Esophagus (tissue), 2 donors: ENCODE data around the gene PCNA. TPM values are rescaled to one million over a fixed set of nuclear protein-coding genes. Genes with fewer than 3 reads are reported as not detected.
"Not testable (repeated sequence)": the region's sequence is repeated elsewhere in the genome, so short reads cannot be mapped to it uniquely, and the experiment has no call there.

Experiments
- H3K27ac ChIP-seq, 2 donors: one replicate each; pipeline ENCODE4 v1.5.1; 2013; ENCODE audit warnings: low read depth in 2 of 2, mild to moderate bottlenecking in 2 of 2, inconsistent platforms in 1 of 2, low read length in 1 of 2, moderate library complexity in 1 of 2
- H3K27me3 ChIP-seq, 2 donors: one replicate each; pipeline ENCODE4 v1.6.1; 2013; ENCODE audit warnings: low read length in 2 of 2, control low read depth in 1 of 2, mild to moderate bottlenecking in 1 of 2; ENCODE audit not compliant: insufficient read depth in 2 of 2, control insufficient read depth in 1 of 2
- H3K36me3 ChIP-seq, 2 donors: one replicate each; pipeline ENCODE4 v1.6.1; 2013; ENCODE audit warnings: low read length in 1 of 2; ENCODE audit not compliant: control insufficient read depth in 2 of 2, insufficient read depth in 2 of 2
- H3K4me1 ChIP-seq, 2 donors: one replicate each; pipeline ENCODE4 v1.6.1; 2013; ENCODE audit warnings: low read length in 1 of 2; ENCODE audit not compliant: control insufficient read depth in 2 of 2, insufficient read depth in 2 of 2
- H3K4me3 ChIP-seq, 2 donors: one replicate each; pipeline ENCODE4 v1.5.1; 2013; ENCODE audit warnings: low read length in 2 of 2, mild to moderate bottlenecking in 2 of 2, low read depth in 1 of 2, moderate library complexity in 1 of 2
- H3K9me3 ChIP-seq, 2 donors: one replicate each; pipeline ENCODE4 v1.6.1; 2013; ENCODE audit warnings: mild to moderate bottlenecking in 2 of 2, low read depth in 1 of 2, low read length in 1 of 2, moderate library complexity in 1 of 2; ENCODE audit not compliant: control insufficient read depth in 2 of 2, insufficient read depth in 1 of 2
- whole genome bisulfite sequencing, 2 donors: extraction: QIAGEN DNeasy Blood & Tissue Kit; methylation state at CpG; one replicate each; pipeline ENCODE4 v1.1.7; 2013; 5-methylcytosine and 5-hydroxymethylcytosine counted together
- polyA plus RNA-seq, 2 donors: library from polyadenylated mRNA; stranded (reverse); fragments of 200-250 nt; gene quantifications; one replicate each; pipeline ENCODE4 v1.2.3, GENCODE V29; 2013
- donor health status: healthy with polysubstance abuse.
- donor health status: Bipolar disorder and iron deficiency.

PCNA gene
- polyA plus RNA-seq, 2 donors = 61.2 to 143 TPM

GRCh38 chr20:5090191-5090590, 29.6 kb downstream of the PCNA start:
- Histone ChIP-seq H3K4me1 (no peaks in the 10 kb centered on the region), H3K9me3 (no peaks in the 10 kb centered on the region), H3K27ac (no peak overlapping the region), H3K27me3 (no peaks in the 10 kb centered on the region), H3K4me3 (no peak overlapping the region), H3K36me3 (no peaks in the 10 kb centered on the region)
- WGBS, 2 donors = 57 to 63% methylated on average over 4 of the region's 4 CpGs

GRCh38 chr20:5088688-5089087, 31.1 kb downstream of the PCNA start:
- Histone ChIP-seq H3K27me3 (no peaks in the 10 kb centered on the region), H3K36me3 (no peaks in the 10 kb centered on the region), H3K4me3 (no peak overlapping the region), H3K27ac (no peak overlapping the region), H3K9me3 (no peaks in the 10 kb centered on the region), H3K4me1 (no peaks in the 10 kb centered on the region)
- WGBS, 2 donors = 67 to 92% methylated on average over 3 of the region's 3 CpGs

- Histone ChIP-seq H3K4me3 (no peak overlapping the region), H3K4me1 (no peaks in the 10 kb centered on the region), H3K9me3 (no peaks in the 10 kb centered on the region), H3K27me3 (no peaks in the 10 kb centered on the region), H3K36me3 (no peaks in the 10 kb centered on the region), H3K27ac (no peak overlapping the region)
- WGBS, 2 donors = 85 to 86% methylated on average over 4 of the region's 4 CpGs
These were observed 34.4 kb downstream of the PCNA start for GRCh38 chr20:5085380-5085779.

- WGBS, 2 donors = 82 to 93% methylated on average over 10 of the region's 10 CpGs
- H3K4me3 ChIP-seq = no peak overlapping the region
- no peaks in the 10 kb centered on the region for H3K4me1 ChIP-seq
- no peaks in the 10 kb centered on the region for H3K9me3 ChIP-seq
- H3K36me3 ChIP-seq = no peaks in the 10 kb centered on the region
- no peak overlapping the region for H3K27ac ChIP-seq
- no peaks in the 10 kb centered on the region for H3K27me3 ChIP-seq
These were observed 39.3 kb downstream of the PCNA start for GRCh38 chr20:5080384-5080877.

- Histone ChIP-seq H3K4me1 (peaks cover 0 to under 1% of the 10 kb centered on the region in 2 donors), H3K9me3 (no peaks in the 10 kb centered on the region), H3K4me3 (peak overlapping the region; percentile 6 to 35), H3K36me3 (no peaks in the 10 kb centered on the region), H3K27me3 (no peaks in the 10 kb centered on the region), H3K27ac (peak overlapping the region; percentile 68 to 69)
- WGBS, 2 donors = 36 to 37% methylated on average over 11 of the region's 11 CpGs
These were observed 41.3 kb downstream of the PCNA start for GRCh38 chr20:5078399-5078958.

- peak overlapping the region; percentile 67 to 69 for H3K27ac ChIP-seq
- no peaks in the 10 kb centered on the region for H3K27me3 ChIP-seq
- 43 to 50% methylated on average over 4 of the region's 4 CpGs for WGBS, 2 donors
- H3K4me3 ChIP-seq = peak overlapping the region in 1 of 2 donors; percentile 35
- peaks cover 0 to 2% of the 10 kb centered on the region in 2 donors for H3K4me1 ChIP-seq
- H3K36me3 ChIP-seq = no peaks in the 10 kb centered on the region
- H3K9me3 ChIP-seq = no peaks in the 10 kb centered on the region
These were observed 41.9 kb downstream of the PCNA start for GRCh38 chr20:5077761-5078387.

GRCh38 chr20:5076913-5077312, 42.8 kb downstream of the PCNA start:
- H3K36me3 ChIP-seq, H3K9me3 ChIP-seq, H3K4me1 ChIP-seq, H3K27ac ChIP-seq, H3K4me3 ChIP-seq, H3K27me3 ChIP-seq: not testable (repeated sequence)
- WGBS, 2 donors = 96 to 98% methylated on average over 2 of the region's 2 CpGs

- no peaks in the 10 kb centered on the region for H3K27me3 ChIP-seq
- H3K27ac ChIP-seq = peak overlapping the region in 1 of 2 donors; percentile 47
- peaks cover 0 to 2% of the 10 kb centered on the region in 2 donors for H3K4me1 ChIP-seq
- H3K9me3 ChIP-seq = no peaks in the 10 kb centered on the region
- H3K4me3 ChIP-seq = no peak overlapping the region
- no peaks in the 10 kb centered on the region for H3K36me3 ChIP-seq
- WGBS, 2 donors = 81 to 84% methylated on average over 3 of the region's 3 CpGs
These were observed 45.5 kb downstream of the PCNA start for GRCh38 chr20:5074232-5074674.

- Histone ChIP-seq H3K36me3 (no peaks in the 10 kb centered on the region), H3K27me3 (no peaks in the 10 kb centered on the region), H3K4me1 (peaks cover 0 to 2% of the 10 kb centered on the region in 2 donors), H3K9me3 (no peaks in the 10 kb centered on the region), H3K4me3 (no peak overlapping the region), H3K27ac (peak overlapping the region in 1 of 2 donors; percentile 74)
- 59 to 60% methylated on average over 4 of the region's 4 CpGs for WGBS, 2 donors
These were observed 46.0 kb downstream of the PCNA start for GRCh38 chr20:5073660-5074231.
